Measurements from ENCODE around the gene OR13C8.

- TF ChIP-seq POLR2A (IDR thresholded peaks at IDR 0.05), result no peak
- TF ChIP-seq CTCF (IDR thresholded peaks at IDR 0.05), result no peak
- TF ChIP-seq EP300 (IDR thresholded peaks at IDR 0.05), result no peak
These were observed 20.7 kb downstream of the OR13C8 start for GRCh38 chr9:104589626-104590025.

Measured in tibial nerve (tissue), 4 donors.